ENCODE results near the gene DHH. TPM values are rescaled to one million over a fixed set of nuclear protein-coding genes. Genes with fewer than 3 reads are reported as not detected.

DHH gene
- total and polyA plus RNA-seq, 9 of the 15 experiments (the other 6 are each of a cell fraction or from before 2014, with no cell fraction given), result 0.07 to 2.6 (median 0.54) TPM

- peak; percentile 73 for TF ChIP-seq MGA (IDR thresholded peaks at IDR 0.05)
- no peak for TF ChIP-seq XRCC4 (IDR thresholded peaks at IDR 0.05; ENCODE audit: extremely low read depth, insufficient read depth, insufficient read length)
- no peak for TF ChIP-seq ZNF639 (CRISPR knock-in tag; conservative IDR thresholded peaks at IDR 0.05 in 1 of 2, IDR thresholded peaks at IDR 0.05 in 1 of 2)
- no peak for TF ChIP-seq TCFL5 (CRISPR knock-in tag; conservative IDR thresholded peaks at IDR 0.05)
- TF ChIP-seq CEBPB (tag; IDR thresholded peaks at IDR 0.05), result no peak
- no peak for TF ChIP-seq ADNP (tag; IDR thresholded peaks at IDR 0.05)
- TF ChIP-seq TAF7 (tag; IDR thresholded peaks at IDR 0.05), result no peak
- TF ChIP-seq ZNF655 (CRISPR knock-in tag; IDR thresholded peaks at IDR 0.05), result no peak
- peak; percentile 36; the same call in 1 of the 2 replicates for TF ChIP-seq USF1 (CRISPR knock-in tag; IDR thresholded peaks at IDR 0.05)
- TF ChIP-seq MECOM (CRISPR knock-in tag; IDR thresholded peaks at IDR 0.05), result peak; percentile 40; the same call in 1 of the 2 replicates
- no peak for TF ChIP-seq CBX5 (IDR thresholded peaks at IDR 0.05; ENCODE audit: borderline replicate concordance, low read depth)
Measured at GRCh38 chr12:49091056-49091835, 3.4 kb downstream of the DHH start (continued).
